Measurements from ENCODE around the gene STAC3. TPM values are rescaled to one million over a fixed set of nuclear protein-coding genes. Genes with fewer than 3 reads are reported as not detected.

Gene STAC3
- total and polyA plus RNA-seq, 2 donors (not counting 1 experiment from before 2014, with no cell fraction given): 0.33 TPM

DNA sequence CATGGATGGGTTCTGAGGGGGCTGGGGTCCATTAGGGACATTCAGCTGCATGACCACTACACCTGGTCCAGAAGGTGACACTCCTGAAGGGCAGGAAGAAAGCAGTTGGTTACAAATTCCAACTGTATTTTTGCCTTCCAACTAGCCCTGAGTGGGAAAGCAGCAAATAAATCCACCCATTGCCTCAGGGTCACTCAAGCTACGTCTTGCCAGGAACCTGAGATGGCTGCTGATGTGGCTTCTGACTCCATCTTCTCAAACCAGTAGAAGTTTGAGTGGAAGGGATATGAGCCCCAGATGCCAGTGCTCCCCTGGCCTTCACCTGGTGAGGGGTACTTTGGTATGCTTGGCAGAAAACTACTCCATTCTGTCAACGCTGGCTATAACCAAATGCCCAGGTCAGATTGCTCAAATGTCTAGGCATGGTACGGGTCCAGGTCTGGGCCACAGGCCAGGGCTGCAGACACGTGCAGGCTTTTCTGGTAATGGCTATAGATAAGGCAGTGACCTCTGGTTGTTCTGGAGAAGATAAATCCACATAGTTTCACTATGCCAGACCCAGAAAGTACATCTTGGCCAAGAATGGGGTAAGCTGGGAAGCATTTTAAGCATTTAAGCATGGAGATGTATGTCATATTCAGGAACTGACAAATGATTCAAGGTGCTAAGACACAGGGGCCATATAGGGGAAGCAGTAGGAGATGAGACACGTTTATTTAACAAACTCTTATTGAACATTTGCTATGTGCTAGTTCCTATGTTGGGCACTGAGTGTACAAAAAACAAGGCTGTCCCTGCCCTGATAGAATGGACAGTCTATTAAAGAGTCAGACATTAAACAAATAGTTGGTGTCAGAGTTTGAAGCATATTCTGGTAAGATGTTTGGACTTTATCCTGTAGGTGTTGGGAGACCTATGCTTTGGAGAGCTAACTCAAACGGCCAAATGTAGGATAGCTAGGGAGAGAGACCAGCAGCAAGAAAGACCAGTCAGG, 8.3 kb upstream of the STAC3 start:
- no peak overlapping the region for H3K4me2 ChIP-seq (ENCODE audit: extremely low read depth, insufficient read depth, low read length)
- peaks cover 14% of the 10 kb centered on the region for H3K36me3 ChIP-seq (ENCODE audit: control insufficient read depth, insufficient read depth, low read length)
- H3K79me2 ChIP-seq (ENCODE audit: control insufficient read depth, insufficient read depth, low read length): no peaks in the 10 kb centered on the region
- H3K4me1 ChIP-seq (ENCODE audit: control insufficient read depth, extremely low read depth, insufficient read depth, low read length): no peaks in the 10 kb centered on the region
- no peaks in the 10 kb centered on the region for H3K9me3 ChIP-seq (ENCODE audit: control insufficient read depth, insufficient read depth, low read depth, low read length)
- no peak overlapping the region for H3K4me3 ChIP-seq (replicated peaks in 1 of 4; ENCODE audit: control extremely low read depth in 1 of 4, insufficient read depth in 1 of 4, low read depth in 3 of 4, low read length in 4 of 4)
- H4K20me1 ChIP-seq (ENCODE audit: control insufficient read depth, extremely low read depth, insufficient read depth, low read length): no peaks in the 10 kb centered on the region
- peak; percentile 44 to 76 for DNase-seq (ENCODE audit: low read depth in 2 of 2)
- H3K9ac ChIP-seq (ENCODE audit: insufficient read depth, low read length): no peak overlapping the region
- no peak overlapping the region for H2AFZ ChIP-seq (ENCODE audit: low read length)
- no peak overlapping the region for H3K27ac ChIP-seq (ENCODE audit: insufficient read depth, low read length)
- TF ChIP-seq, protein P1, sequence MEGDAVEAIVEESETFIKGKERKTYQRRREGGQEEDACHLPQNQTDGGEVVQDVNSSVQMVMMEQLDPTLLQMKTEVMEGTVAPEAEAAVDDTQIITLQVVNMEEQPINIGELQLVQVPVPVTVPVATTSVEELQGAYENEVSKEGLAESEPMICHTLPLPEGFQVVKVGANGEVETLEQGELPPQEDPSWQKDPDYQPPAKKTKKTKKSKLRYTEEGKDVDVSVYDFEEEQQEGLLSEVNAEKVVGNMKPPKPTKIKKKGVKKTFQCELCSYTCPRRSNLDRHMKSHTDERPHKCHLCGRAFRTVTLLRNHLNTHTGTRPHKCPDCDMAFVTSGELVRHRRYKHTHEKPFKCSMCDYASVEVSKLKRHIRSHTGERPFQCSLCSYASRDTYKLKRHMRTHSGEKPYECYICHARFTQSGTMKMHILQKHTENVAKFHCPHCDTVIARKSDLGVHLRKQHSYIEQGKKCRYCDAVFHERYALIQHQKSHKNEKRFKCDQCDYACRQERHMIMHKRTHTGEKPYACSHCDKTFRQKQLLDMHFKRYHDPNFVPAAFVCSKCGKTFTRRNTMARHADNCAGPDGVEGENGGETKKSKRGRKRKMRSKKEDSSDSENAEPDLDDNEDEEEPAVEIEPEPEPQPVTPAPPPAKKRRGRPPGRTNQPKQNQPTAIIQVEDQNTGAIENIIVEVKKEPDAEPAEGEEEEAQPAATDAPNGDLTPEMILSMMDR (conservative IDR thresholded peaks at IDR 0.05 in 1 of 2, IDR thresholded peaks at IDR 0.05 in 1 of 2; ENCODE audit: low read depth in 1 of 2, low read length in 2 of 2): no peak
- TF ChIP-seq EZH2 (IDR thresholded peaks at IDR 0.05; ENCODE audit: low read length, missing control alignments): no peak
- H3K27me3 ChIP-seq (ENCODE audit: control insufficient read depth, insufficient read depth, low read length): no peaks in the 10 kb centered on the region

DNA sequence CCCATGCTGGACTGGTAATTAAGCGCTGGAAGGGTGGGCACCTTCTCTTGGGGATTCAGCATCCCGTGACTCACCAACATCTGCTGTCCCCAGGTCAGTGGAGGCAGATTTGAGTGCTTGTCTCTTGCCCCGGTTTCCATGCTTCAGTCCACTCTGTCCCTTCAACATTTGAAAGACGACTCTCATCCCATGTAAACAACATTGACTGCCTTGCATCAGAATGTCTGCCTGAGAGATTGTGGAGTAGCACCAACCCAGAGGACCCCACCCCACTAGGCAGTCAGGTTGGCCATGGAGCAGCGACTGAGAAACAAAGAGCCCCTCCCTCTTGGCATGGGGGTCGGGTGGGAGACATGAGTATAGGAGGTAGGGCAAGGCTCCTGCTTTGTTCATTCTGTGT, 4.9 kb upstream of the STAC3 start:
- no peak overlapping the region for H3K9ac ChIP-seq (ENCODE audit: insufficient read depth, low read length)
- H2AFZ ChIP-seq (ENCODE audit: low read length): no peak overlapping the region
- TF ChIP-seq EZH2 (IDR thresholded peaks at IDR 0.05; ENCODE audit: low read length, missing control alignments): no peak
- TF ChIP-seq, protein P1 (conservative IDR thresholded peaks at IDR 0.05 in 1 of 2, IDR thresholded peaks at IDR 0.05 in 1 of 2; ENCODE audit: low read depth in 1 of 2, low read length in 2 of 2): no peak
- peaks cover 12% of the 10 kb centered on the region for H3K36me3 ChIP-seq (ENCODE audit: control insufficient read depth, insufficient read depth, low read length)
- no peaks in the 10 kb centered on the region for H3K4me1 ChIP-seq (ENCODE audit: control insufficient read depth, extremely low read depth, insufficient read depth, low read length)
- DNase-seq (ENCODE audit: low read depth in 2 of 2): no peak
- no peak overlapping the region for H3K4me3 ChIP-seq (replicated peaks in 1 of 4; ENCODE audit: control extremely low read depth in 1 of 4, insufficient read depth in 1 of 4, low read depth in 3 of 4, low read length in 4 of 4)
- H3K27me3 ChIP-seq (ENCODE audit: control insufficient read depth, insufficient read depth, low read length): no peaks in the 10 kb centered on the region
- no peak overlapping the region for H3K27ac ChIP-seq (ENCODE audit: insufficient read depth, low read length)
- H4K20me1 ChIP-seq (ENCODE audit: control insufficient read depth, extremely low read depth, insufficient read depth, low read length): no peaks in the 10 kb centered on the region
- H3K9me3 ChIP-seq (ENCODE audit: control insufficient read depth, insufficient read depth, low read depth, low read length): no peaks in the 10 kb centered on the region
- no peaks in the 10 kb centered on the region for H3K79me2 ChIP-seq (ENCODE audit: control insufficient read depth, insufficient read depth, low read length)
- no peak overlapping the region for H3K4me2 ChIP-seq (ENCODE audit: extremely low read depth, insufficient read depth, low read length)

DNA sequence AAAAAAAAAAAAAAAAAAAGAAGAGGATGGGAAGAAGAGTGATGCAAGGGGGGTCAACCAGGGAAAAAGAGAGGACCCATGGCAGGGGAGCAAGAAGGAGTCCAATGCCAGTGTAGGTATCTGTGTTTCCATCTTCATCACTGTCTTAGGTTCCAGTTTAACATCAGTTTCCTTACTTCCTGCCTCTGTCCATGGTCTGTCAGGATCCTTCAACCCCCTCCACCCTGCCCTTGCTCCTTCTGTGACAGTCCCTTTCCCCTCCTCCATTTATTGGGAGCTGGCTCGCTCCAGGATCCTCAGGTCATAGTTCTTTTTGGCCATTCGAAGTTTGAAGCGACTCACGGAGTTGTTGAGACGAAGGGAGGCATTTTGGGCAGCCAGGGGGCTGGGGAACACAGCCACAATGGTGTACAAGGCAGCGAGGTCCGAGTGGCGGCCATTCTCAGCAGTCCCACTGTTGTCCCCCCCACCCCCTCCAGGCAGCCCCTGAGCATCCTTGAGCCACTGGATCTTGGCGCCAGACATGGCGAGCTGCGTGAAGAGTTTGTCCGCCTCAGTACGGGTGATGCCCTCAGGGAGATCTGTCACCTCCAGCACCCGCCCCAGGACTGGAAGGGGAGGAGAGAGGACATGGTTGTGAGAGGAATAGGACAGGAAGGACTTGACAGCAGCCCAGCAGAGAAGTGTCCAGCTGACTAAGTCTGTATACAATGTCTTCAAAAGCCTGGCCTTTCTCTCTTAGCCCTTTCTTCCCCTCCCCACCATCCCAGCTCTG, 3.7 kb upstream of the STAC3 start:
- no peak for DNase-seq (ENCODE audit: low read depth in 2 of 2)
- no peak overlapping the region for H3K4me2 ChIP-seq (ENCODE audit: extremely low read depth, insufficient read depth, low read length)

More for the DNA sequence above, 3.7 kb upstream of the STAC3 start:
- Histone ChIP-seq H3K4me1 (ENCODE audit: control insufficient read depth, extremely low read depth, insufficient read depth, low read length) (no peaks in the 10 kb centered on the region), H3K9ac (ENCODE audit: insufficient read depth, low read length) (no peak overlapping the region), H3K27ac (ENCODE audit: insufficient read depth, low read length) (no peak overlapping the region), H3K36me3 (ENCODE audit: control insufficient read depth, insufficient read depth, low read length) (peaks cover 12% of the 10 kb centered on the region), H3K79me2 (ENCODE audit: control insufficient read depth, insufficient read depth, low read length) (no peaks in the 10 kb centered on the region), H4K20me1 (ENCODE audit: control insufficient read depth, extremely low read depth, insufficient read depth, low read length) (no peaks in the 10 kb centered on the region), H3K9me3 (ENCODE audit: control insufficient read depth, insufficient read depth, low read depth, low read length) (no peaks in the 10 kb centered on the region), H3K27me3 (ENCODE audit: control insufficient read depth, insufficient read depth, low read length) (no peaks in the 10 kb centered on the region), H2AFZ (ENCODE audit: low read length) (no peak overlapping the region), H3K4me3 (replicated peaks in 1 of 4; ENCODE audit: control extremely low read depth in 1 of 4, insufficient read depth in 1 of 4, low read depth in 3 of 4, low read length in 4 of 4) (no peak overlapping the region)
- TF ChIP-seq, protein P1 (conservative IDR thresholded peaks at IDR 0.05 in 1 of 2, IDR thresholded peaks at IDR 0.05 in 1 of 2; ENCODE audit: low read depth in 1 of 2, low read length in 2 of 2): no peak
- TF ChIP-seq EZH2 (IDR thresholded peaks at IDR 0.05; ENCODE audit: low read length, missing control alignments): no peak
